Testis (tissue), 3 donors: ENCODE data around the gene CCNF. TPM values are rescaled to one million over a fixed set of nuclear protein-coding genes. Genes with fewer than 3 reads are reported as not detected.

Source experiments
- DNase-seq: peaks from one replicate; pipeline ENCODE4 v3.0.0-alpha.2; 2019
- H3K27ac ChIP-seq, 2 donors: fragments of 200-600 bp; sonication (generic); one replicate each; pipeline ENCODE4 v1.5.1; 2019
- H3K27me3 ChIP-seq: fragments of 200-600 bp; sonication (generic); one replicate; pipeline ENCODE4 v1.5.1; 2019
- H3K36me3 ChIP-seq: fragments of 200-600 bp; sonication (generic); one replicate; pipeline ENCODE4 v1.5.1; 2017; ENCODE audit warnings: low read depth; ENCODE audit errors: missing control alignments
- H3K4me1 ChIP-seq: fragments of 200-600 bp; sonication (generic); one replicate; pipeline ENCODE4 v1.5.1; 2019
- H3K4me3 ChIP-seq, 2 donors: fragments of 200-600 bp; sonication (generic); one replicate each; pipeline ENCODE4 v1.5.1; 2017 to 2019
- H3K9me3 ChIP-seq: fragments of 200-600 bp; sonication (generic); one replicate; pipeline ENCODE4 v1.5.1; 2017
- POLR2A ChIP-seq: fragments of 450-650 bp; IDR thresholded peaks from one replicate; pipeline ENCODE4 v1.6.1; 2017; ENCODE audit warnings: antibody characterized with exemption, mild to moderate bottlenecking, moderate library complexity
- WGBS, 2 donors: methylation state at CpG; one replicate each; pipeline ENCODE4 v1.1.5; 2018; 5-methylcytosine and 5-hydroxymethylcytosine counted together
- intact Hi-C: fragments of 100-400 bp; cut with DNase I; formaldehyde crosslinking; loops from one replicate; pipeline ENCODE4 v1.15.1; 2023; ENCODE audit warnings: low total_unique reads
- polyA plus RNA-seq: library from polyadenylated mRNA; stranded (reverse); fragments of 350-450 nt; fragmentation: Illumina TruSeq; extraction: RNeasy Lipid Tissue Mini Kit (QIAGEN cat#74804); gene quantifications from one replicate; pipeline ENCODE4 v1.2.3, GENCODE V29; 2014; ENCODE audit warnings: low read depth, low replicate concordance; ENCODE audit not compliant: insufficient read depth
- total RNA-seq, 2 donors: library from RNA; depleted of rRNA; stranded (reverse); fragments of >200 nt; gene quantifications; one replicate each; pipeline ENCODE4 v1.2.3, GENCODE V29; 2016
- TF ChIP-seq, protein P1 (sequence below), 3 experiments: fragments of 450-650 bp in 2 of 3; fragments of 200-600 bp in 1 of 3; sonication (generic) in 1 of 3; IDR thresholded peaks; one replicate each; pipeline ENCODE4 v1.5.1; 2016 to 2019; ENCODE audit warnings: antibody characterized with exemption in 3 of 3, mild to moderate bottlenecking in 2 of 3, moderate library complexity in 1 of 3

Gene CCNF
- total and polyA plus RNA-seq, 3 donors from 2014 or later: 6.0 to 10.8 (median 9.4) TPM

DNA sequence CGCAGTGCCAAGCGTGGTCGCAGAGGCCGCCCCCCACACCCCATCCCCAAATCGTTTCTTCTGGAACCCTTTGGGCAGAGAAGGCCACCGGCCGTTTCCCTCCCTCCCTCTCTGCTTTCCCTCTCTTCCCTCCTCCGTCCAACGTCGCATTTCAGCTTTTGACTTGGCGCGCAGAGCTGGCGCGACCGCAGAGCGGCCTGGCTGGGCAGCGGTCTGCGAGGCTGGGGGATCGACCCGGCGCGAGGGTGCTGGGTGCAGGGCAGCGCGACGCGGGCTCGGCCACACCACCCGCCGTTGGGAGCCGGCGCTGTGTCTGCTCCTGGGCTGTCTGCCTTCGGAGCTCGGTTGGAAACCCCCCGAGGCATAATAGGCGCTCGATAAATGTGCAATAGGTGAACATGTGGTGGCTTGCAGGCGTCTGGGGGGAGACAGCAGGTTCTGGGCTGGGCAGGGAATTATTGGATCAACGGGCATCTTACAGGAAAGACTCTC, 39.0 kb downstream of the CCNF start:
- DNase-seq: no peak
- H3K4me1 ChIP-seq: peaks cover 31% of the 10 kb centered on the region
- 0 to 1% methylated on average over 18 to 32 of the region's 38 CpGs for WGBS, 2 donors

DNA sequence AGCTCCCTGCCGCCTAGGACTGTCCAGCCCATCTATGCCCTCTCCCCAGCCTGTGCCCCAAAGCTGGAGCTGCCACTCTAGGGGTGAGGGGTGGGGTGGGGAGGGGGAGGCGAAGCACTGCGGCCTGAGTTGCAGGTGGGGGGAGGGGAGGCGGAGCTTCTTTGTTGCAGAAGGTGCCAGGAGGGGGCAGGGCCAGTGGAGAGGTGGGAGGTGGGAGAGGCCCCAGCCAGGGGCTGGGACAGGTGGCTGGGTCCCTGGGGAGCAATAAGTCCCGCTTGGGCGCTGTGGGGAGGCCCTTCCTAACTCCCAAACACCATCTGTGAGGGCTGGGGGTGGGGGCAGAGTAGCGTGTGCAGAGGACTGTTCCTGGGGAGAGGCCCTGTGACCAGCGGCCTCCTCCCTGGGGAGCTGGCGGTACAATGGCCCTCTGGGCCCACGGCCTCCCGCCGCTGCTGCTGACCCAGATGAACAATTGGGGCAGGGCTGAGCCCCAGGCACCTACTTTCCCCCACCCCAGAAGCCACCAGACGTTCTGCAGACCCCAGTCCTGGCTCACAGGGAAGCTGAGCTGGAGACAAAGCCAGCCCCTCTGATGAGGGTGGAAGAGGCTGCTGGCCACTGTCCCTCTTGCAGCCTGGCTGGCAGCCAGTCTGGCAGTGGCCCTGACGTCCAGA, 39.6 kb downstream of the CCNF start:
- no peaks in the 10 kb centered on the region for H3K36me3 ChIP-seq
- no peaks in the 10 kb centered on the region for H3K27me3 ChIP-seq
- no peaks in the 10 kb centered on the region for H3K9me3 ChIP-seq
- TF ChIP-seq, protein P1, sequence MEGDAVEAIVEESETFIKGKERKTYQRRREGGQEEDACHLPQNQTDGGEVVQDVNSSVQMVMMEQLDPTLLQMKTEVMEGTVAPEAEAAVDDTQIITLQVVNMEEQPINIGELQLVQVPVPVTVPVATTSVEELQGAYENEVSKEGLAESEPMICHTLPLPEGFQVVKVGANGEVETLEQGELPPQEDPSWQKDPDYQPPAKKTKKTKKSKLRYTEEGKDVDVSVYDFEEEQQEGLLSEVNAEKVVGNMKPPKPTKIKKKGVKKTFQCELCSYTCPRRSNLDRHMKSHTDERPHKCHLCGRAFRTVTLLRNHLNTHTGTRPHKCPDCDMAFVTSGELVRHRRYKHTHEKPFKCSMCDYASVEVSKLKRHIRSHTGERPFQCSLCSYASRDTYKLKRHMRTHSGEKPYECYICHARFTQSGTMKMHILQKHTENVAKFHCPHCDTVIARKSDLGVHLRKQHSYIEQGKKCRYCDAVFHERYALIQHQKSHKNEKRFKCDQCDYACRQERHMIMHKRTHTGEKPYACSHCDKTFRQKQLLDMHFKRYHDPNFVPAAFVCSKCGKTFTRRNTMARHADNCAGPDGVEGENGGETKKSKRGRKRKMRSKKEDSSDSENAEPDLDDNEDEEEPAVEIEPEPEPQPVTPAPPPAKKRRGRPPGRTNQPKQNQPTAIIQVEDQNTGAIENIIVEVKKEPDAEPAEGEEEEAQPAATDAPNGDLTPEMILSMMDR (IDR thresholded peaks at IDR 0.05): no peak
- TF ChIP-seq POLR2A: no peak
- 9 to 18% methylated on average over 4 to 14 of the region's 14 CpGs for WGBS, 2 donors
- intact Hi-C loops: no loop called here
- peaks cover 34% of the 10 kb centered on the region for H3K4me1 ChIP-seq
- DNase-seq: no peak
- no peak overlapping the region for H3K27ac ChIP-seq
- H3K4me3 ChIP-seq: no peak overlapping the region

More for the DNA sequence above, 39.0 kb downstream of the CCNF start:
- Histone ChIP-seq H3K4me3 (peak overlapping the region; percentile 39 to 41), H3K27ac (peak overlapping the region; percentile 10 to 72), H3K27me3 (no peaks in the 10 kb centered on the region), H3K36me3 (no peaks in the 10 kb centered on the region), H3K9me3 (no peaks in the 10 kb centered on the region)
- no peak for TF ChIP-seq POLR2A
- TF ChIP-seq, protein P1 (IDR thresholded peaks at IDR 0.05): no peak
- intact Hi-C loops: no loop called here

DNA sequence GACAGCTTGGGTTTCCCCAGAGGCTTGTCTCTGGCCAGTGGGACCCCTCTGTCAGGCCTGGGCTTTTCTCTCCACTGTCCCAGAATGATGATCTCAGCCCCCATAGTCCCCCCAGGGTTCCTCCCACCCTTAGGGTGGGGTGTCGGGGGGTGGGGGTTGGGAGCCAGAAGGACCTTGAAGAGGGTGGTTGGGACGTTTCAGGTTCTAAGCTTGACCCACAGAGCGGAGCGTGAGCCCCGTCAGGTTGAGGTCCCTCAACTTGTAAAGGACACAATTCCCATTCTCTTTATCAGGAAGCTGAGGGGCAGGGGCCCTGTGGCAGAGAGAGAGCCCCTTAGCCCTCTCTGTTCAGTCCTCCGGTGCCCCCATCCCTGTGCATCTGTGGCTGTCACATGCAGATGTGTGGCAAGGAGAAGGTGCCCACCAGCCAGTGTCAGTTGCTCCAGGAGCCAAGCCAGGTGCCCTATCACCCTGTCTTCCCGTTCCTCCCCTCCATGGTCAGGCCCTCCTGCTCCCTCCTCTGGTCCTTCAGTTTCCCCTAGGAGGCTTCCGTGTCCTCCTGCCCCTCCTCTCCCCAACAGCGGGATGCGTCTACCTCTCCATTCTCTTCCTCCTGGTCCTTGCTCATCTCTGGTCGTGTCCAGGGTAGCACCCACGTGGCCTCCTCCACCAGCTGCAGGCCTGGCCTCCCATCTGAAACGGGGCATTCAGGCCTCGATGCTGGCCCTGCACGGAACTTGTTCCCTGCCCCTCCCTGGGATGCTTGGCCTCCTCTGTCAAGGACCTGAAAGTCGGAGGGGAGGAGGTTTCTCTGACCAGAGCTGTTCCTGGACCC, 40.4 kb downstream of the CCNF start:
- WGBS, 2 donors: 55 to 61% methylated on average over 14 to 16 of the region's 16 CpGs
- H3K36me3 ChIP-seq: no peaks in the 10 kb centered on the region
- H3K4me1 ChIP-seq: peaks cover 34% of the 10 kb centered on the region
- H3K9me3 ChIP-seq: no peaks in the 10 kb centered on the region
- no peaks in the 10 kb centered on the region for H3K27me3 ChIP-seq
- H3K27ac ChIP-seq: no peak overlapping the region
- DNase-seq: no peak
- intact Hi-C loops: no loop called here
- TF ChIP-seq, protein P1 (IDR thresholded peaks at IDR 0.05): no peak
- no peak for TF ChIP-seq POLR2A
- no peak overlapping the region for H3K4me3 ChIP-seq

DNA sequence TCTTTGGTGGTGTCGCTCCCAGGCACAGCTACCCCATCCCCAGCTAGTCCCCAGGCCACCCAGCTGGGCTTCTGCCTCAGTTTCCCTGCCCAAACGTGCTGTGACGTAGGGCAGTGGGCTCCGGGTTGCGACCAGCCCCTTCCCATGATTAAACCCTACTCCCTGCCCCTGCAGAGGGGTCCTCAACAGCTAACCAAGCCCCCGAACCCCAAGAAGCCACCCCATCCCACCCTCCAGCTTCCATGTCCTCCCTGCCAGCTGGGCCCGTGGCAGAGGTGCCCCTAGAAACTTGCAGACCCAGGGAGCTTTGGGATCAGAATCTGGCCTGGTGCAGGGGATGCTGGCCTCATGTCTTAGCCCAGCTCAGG, 41.0 kb downstream of the CCNF start:
- Histone ChIP-seq H3K4me1 (peaks cover 34% of the 10 kb centered on the region), H3K4me3 (no peak overlapping the region), H3K36me3 (no peaks in the 10 kb centered on the region), H3K27ac (no peak overlapping the region), H3K9me3 (no peaks in the 10 kb centered on the region), H3K27me3 (no peaks in the 10 kb centered on the region)
- WGBS, 2 donors: 80 to 85% methylated on average over 1 to 7 of the region's 7 CpGs
- TF ChIP-seq, protein P1 (IDR thresholded peaks at IDR 0.05): no peak
- no peak for TF ChIP-seq POLR2A
- intact Hi-C loops: no loop called here
- DNase-seq: no peak
